RWPE2 (cell line): ENCODE measurements around the gene FMNL2.

ENCODE experiments used
- ATAC-seq: fragments of 200-7000 bp; cut with Tn5 transposase; 3 replicates; pipeline ENCODE4 v1.9.1; 2021; ENCODE audit warnings: low read depth
- DNase-seq: peaks from one replicate; pipeline ENCODE4 v3.0.0-alpha.2; 2020; ENCODE audit warnings: low spot score
- H3K27ac ChIP-seq: fragments of 450-650 bp; 2 replicates; pipeline ENCODE4 v1.5.1; 2017; ENCODE audit warnings: mild to moderate bottlenecking; ENCODE audit not compliant: poor library complexity, severe bottlenecking
- H3K27me3 ChIP-seq: fragments of 250-450 bp; sonication (Bioruptor Pico); 2 replicates; pipeline ENCODE4 v1.5.1; 2021; ENCODE audit warnings: mild to moderate bottlenecking, moderate library complexity; ENCODE audit not compliant: insufficient read depth, poor library complexity, severe bottlenecking
- H3K36me3 ChIP-seq: fragments of 250-450 bp; sonication (Bioruptor Pico); 2 replicates; pipeline ENCODE4 v1.5.1; 2020; ENCODE audit warnings: low read depth, mild to moderate bottlenecking, moderate library complexity
- H3K4me1 ChIP-seq: fragments of 250-450 bp; sonication (Bioruptor Pico); 2 replicates; pipeline ENCODE4 v1.5.1; 2021; ENCODE audit warnings: mild to moderate bottlenecking, moderate library complexity; ENCODE audit not compliant: insufficient read depth, poor library complexity, severe bottlenecking
- H3K4me3 ChIP-seq: fragments of 250-450 bp; sonication (Bioruptor Pico); 2 replicates; pipeline ENCODE4 v1.5.1; 2021; ENCODE audit warnings: mild to moderate bottlenecking, moderate library complexity; ENCODE audit not compliant: severe bottlenecking
- H3K9me3 ChIP-seq: fragments of 250-450 bp; sonication (Bioruptor Pico); 2 replicates; pipeline ENCODE4 v1.5.1; 2021; ENCODE audit warnings: mild to moderate bottlenecking, moderate library complexity; ENCODE audit not compliant: severe bottlenecking
- TF ChIP-seq, protein P1 (sequence below): fragments of 450-650 bp; IDR thresholded peaks from one replicate; pipeline ENCODE4 v1.5.1; 2017; ENCODE audit warnings: mild to moderate bottlenecking, moderate library complexity; ENCODE audit not compliant: poor library complexity, severe bottlenecking

The FMNL2 gene

DNA sequence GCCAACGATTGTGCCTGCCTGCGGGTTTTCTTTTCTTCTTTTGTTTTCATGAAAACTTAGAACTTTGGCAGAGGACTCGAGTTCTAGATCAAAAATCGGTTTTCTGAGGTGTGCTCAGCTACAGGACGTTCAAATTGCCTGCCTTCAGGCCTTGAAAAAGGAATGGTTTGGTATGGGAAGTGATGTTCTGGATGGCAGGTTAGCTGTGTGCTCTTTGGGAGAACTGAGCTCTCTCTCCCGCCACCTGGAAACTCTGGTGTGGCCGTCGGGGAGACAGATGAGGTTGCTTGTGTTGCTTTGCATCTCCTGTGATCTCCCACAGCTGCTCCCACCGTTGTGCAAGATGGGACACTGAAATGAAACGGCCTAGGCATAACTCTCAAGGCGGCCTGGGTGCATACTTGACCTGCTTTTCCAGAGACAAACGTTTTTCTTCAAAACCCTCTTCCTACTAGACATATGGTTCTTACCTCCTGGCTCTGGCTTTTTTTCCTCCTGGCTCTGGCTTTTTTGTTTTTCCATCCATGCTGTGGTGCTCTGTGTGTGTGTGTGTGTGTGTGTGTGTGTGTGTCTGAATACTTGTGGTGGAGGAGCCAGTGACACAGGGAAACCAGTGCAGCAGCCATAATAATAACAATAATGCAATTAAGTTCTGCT, 2.0 kb downstream of the FMNL2 start:
- ATAC-seq (peak; percentile 15), DNase-seq (peak; percentile 57)
- Histone ChIP-seq H3K4me1 (peaks cover 14% of the 10 kb centered on the region), H3K36me3 (no peaks in the 10 kb centered on the region), H3K27ac (peak overlapping the region; percentile 68), H3K9me3 (no peaks in the 10 kb centered on the region), H3K4me3 (peak overlapping the region; percentile 78), H3K27me3 (no peaks in the 10 kb centered on the region)
- TF ChIP-seq, protein P1, sequence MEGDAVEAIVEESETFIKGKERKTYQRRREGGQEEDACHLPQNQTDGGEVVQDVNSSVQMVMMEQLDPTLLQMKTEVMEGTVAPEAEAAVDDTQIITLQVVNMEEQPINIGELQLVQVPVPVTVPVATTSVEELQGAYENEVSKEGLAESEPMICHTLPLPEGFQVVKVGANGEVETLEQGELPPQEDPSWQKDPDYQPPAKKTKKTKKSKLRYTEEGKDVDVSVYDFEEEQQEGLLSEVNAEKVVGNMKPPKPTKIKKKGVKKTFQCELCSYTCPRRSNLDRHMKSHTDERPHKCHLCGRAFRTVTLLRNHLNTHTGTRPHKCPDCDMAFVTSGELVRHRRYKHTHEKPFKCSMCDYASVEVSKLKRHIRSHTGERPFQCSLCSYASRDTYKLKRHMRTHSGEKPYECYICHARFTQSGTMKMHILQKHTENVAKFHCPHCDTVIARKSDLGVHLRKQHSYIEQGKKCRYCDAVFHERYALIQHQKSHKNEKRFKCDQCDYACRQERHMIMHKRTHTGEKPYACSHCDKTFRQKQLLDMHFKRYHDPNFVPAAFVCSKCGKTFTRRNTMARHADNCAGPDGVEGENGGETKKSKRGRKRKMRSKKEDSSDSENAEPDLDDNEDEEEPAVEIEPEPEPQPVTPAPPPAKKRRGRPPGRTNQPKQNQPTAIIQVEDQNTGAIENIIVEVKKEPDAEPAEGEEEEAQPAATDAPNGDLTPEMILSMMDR = no peak

DNA sequence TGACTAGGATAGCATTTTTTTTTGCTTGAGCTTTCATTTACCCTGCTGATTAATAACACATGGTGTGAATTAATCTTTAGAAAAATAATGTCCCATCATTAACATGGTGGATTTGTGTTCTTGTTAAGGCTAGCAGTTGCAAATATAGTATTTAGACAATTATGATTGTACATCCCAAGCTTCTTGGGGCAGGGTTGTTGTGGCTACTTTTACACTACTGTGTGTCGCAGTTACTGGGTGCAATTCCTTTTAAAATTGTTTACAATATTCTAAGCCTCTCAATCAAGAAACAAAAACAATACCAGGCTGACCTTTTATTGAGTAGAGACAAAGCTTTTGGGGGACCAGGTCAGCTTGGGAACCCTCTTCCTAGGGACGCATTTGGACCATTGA, 2.5 kb downstream of the FMNL2 start:
- no peak for ATAC-seq

DNA sequence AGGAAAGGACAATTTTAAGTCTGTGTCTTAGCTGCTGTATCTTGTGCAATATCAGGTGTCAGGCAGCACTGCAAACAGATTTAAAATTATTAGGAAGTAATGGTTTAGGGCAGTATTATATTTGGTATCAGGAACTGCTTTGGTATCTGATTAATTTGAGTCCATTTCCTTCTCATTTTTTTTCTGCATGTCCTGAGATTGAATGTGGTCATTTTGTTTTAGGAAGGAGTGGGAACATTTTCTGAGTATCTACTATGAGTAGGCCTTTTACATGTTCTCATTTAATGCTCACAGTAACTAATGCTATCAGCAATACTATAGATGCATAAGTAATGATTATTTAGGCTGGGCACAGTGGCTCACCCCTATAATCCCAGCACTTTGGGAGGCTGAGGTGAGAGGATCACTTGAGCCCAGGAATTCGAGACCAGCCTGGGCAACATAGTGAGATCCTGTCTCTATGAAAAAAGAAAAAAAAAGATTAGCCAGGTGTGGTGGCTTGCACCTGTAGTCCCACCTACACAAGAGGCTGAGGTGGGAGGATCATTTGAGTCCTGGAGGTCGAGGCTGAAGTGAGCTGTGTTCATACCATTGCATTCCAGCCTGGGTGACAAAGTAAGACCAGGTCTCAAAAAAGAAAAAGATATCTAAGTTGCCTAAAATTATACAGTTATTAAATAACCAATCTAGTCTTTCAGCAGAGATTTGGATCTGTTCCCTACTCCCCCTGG, 4.7 kb downstream of the FMNL2 start:
- Histone ChIP-seq H3K9me3 (no peaks in the 10 kb centered on the region), H3K4me1 (peaks cover 14% of the 10 kb centered on the region), H3K36me3 (peaks cover 20% of the 10 kb centered on the region), H3K27me3 (no peaks in the 10 kb centered on the region), H3K27ac (no peak overlapping the region), H3K4me3 (no peak overlapping the region)
- TF ChIP-seq, protein P1 = no peak
- ATAC-seq (no peak), DNase-seq (no peak)

More for the DNA sequence above, 2.5 kb downstream of the FMNL2 start:
- Histone ChIP-seq H3K36me3 (no peaks in the 10 kb centered on the region), H3K27ac (no peak overlapping the region), H3K9me3 (no peaks in the 10 kb centered on the region), H3K4me3 (no peak overlapping the region), H3K27me3 (no peaks in the 10 kb centered on the region), H3K4me1 (peaks cover 14% of the 10 kb centered on the region)
- no peak for DNase-seq
- TF ChIP-seq, protein P1 = no peak

DNA sequence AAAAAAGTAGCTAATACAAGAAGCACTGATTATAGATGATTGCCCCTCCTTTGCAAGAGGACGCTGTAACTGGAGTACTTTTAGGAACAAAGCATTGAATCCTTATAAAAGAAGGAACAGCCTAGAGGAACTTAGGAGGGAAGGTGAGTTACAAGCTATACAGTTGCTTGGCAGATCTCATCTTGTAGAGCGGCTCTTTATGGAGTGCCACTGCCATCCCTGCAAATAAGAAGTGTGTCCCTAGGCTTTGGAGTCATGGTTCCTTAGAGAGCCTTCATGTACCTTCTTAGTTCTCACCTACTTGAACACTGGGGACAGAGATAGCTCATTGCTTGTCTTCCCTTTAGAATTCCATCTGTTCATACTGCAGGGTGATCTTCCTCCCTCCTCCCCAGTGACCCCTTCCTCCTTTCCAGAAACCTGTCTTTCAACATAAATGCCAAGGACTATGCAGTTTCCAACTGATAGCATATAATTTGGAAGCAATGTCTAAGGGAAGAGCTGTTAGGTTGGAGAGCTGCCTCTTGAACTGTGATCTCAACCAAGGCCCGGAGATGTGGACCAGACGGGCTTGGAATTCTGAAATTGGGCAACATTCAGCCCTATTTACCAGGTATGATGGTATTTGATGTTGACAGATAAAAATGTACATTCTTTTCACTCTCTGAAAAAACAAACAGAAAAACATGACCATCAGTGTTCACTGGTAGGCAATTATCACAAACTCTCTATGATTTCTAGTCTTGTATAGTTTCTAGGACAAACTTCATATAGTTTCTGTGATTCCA, 7.5 kb downstream of the FMNL2 start:
- Histone ChIP-seq H3K27ac (no peak overlapping the region), H3K9me3 (no peaks in the 10 kb centered on the region), H3K4me3 (no peak overlapping the region), H3K4me1 (peaks cover 12% of the 10 kb centered on the region), H3K27me3 (no peaks in the 10 kb centered on the region), H3K36me3 (peaks cover 20% of the 10 kb centered on the region)
- ATAC-seq (no peak), DNase-seq (no peak)
- TF ChIP-seq, protein P1 = no peak
